Thyroid gland (tissue), 4 donors: Measurements from ENCODE around the gene PCDHGA11. TPM values are rescaled to one million over a fixed set of nuclear protein-coding genes. Genes with fewer than 3 reads are reported as not detected.
"Not testable (repeated sequence)": the region's sequence is repeated elsewhere in the genome, so short reads cannot be mapped to it uniquely, and the experiment has no call there.

ENCODE experiments used
- DNase-seq, 2 donors: peaks; one replicate each; pipeline ENCODE4 v3.0.0-alpha.2; 2019
- H3K27ac ChIP-seq, 3 donors: fragments of 200-600 bp; sonication (generic); 1 replicate in 2 of 3; 2 replicates in 1 of 3; pipeline ENCODE4 v1.5.1; 2016 to 2019; ENCODE audit warnings: mild to moderate bottlenecking in 1 of 3, moderate library complexity in 1 of 3
- H3K27me3 ChIP-seq: fragments of 200-600 bp; sonication (generic); one replicate; pipeline ENCODE4 v1.5.1; 2019
- H3K36me3 ChIP-seq, 2 donors: fragments of 200-600 bp; sonication (generic); one replicate each; pipeline ENCODE4 v1.5.1; 2016 to 2019
- H3K4me1 ChIP-seq, 2 donors: fragments of 200-600 bp; sonication (generic); one replicate each; pipeline ENCODE4 v1.5.1; 2017 to 2019
- H3K4me3 ChIP-seq, 3 donors: fragments of 200-600 bp; sonication (generic); replicated peaks in 1 of 3; 1 replicate in 2 of 3; 2 replicates in 1 of 3; pipeline ENCODE4 v1.5.1; 2016; ENCODE audit warnings: mild to moderate bottlenecking in 1 of 3
- H3K9me3 ChIP-seq: fragments of 200-600 bp; sonication (generic); one replicate; pipeline ENCODE4 v1.5.1; 2017
- CTCF ChIP-seq, 6 experiments: fragments of 200-600 bp in 3 of 6; fragments of 450-650 bp in 3 of 6; sonication (generic) in 3 of 6; IDR thresholded peaks; one replicate each; pipeline ENCODE4 v1.5.1; 2016 to 2019; ENCODE audit warnings: antibody characterized with exemption in 6 of 6, mild to moderate bottlenecking in 2 of 6, inconsistent platforms in 1 of 6, moderate library complexity in 1 of 6
- POLR2A ChIP-seq, 2 donors: fragments of 450-650 bp; IDR thresholded peaks; one replicate each; pipeline ENCODE4 v1.6.1; 2017; ENCODE audit warnings: antibody characterized with exemption in 2 of 2, mild to moderate bottlenecking in 2 of 2, moderate library complexity in 1 of 2
- WGBS, 2 donors: methylation state at CpG; one replicate each; pipeline ENCODE4 v1.1.5; 2017; 5-methylcytosine and 5-hydroxymethylcytosine counted together
- intact Hi-C: fragments of 100-400 bp; cut with DNase I; formaldehyde crosslinking; loops from one replicate; pipeline ENCODE4 v1.15.1; 2023
- total RNA-seq, 4 donors: library from RNA; depleted of rRNA; stranded (reverse); fragments of >200 nt; gene quantifications; one replicate each; pipeline ENCODE4 v1.2.3, GENCODE V29; 2016

The PCDHGA11 gene
- total RNA-seq = 1 to 10 TPM; 8.0 to 9.5 (median 8.2) TPM

GRCh38 chr5:141420855-141421488 is at the start of gene PCDHGA11:
PCDHGA11 (plus strand) TSS chr5:141421051; CDS start chr5:141421228, 177 bp downstream.
- no peaks in the 10 kb centered on the region for H3K4me1 ChIP-seq
- no peaks in the 10 kb centered on the region for H3K27me3 ChIP-seq
- DNase-seq = peak; percentile 47 to 53
- H3K9me3 ChIP-seq = no peaks in the 10 kb centered on the region
- peak within 1 kb of the TSS in 1 of 3 donors; percentile 13 for H3K4me3 ChIP-seq
- H3K27ac ChIP-seq = no peak within 1 kb of the TSS
- no peaks in the 10 kb centered on the region for H3K36me3 ChIP-seq
- TF ChIP-seq POLR2A (IDR thresholded peaks at IDR 0.05) (no peak), CTCF (IDR thresholded peaks at IDR 0.05) (peak in 5 of 6 experiments; percentile 8 to 57 (median 43))
- intact Hi-C loops = no loop called here
- WGBS, 2 donors = 7 to 12% methylated on average over 29 to 42 of the region's 42 CpGs

GRCh38 chr5:141371572-141372475 is 49.0 kb upstream of the PCDHGA11 start:
- intact Hi-C loops = no loop called here
- TF ChIP-seq CTCF (IDR thresholded peaks at IDR 0.05) (no peak), POLR2A (IDR thresholded peaks at IDR 0.05) (no peak)
- Histone ChIP-seq H3K4me1 (no peaks in the 10 kb centered on the region), H3K27me3 (no peaks in the 10 kb centered on the region), H3K27ac (no peak overlapping the region), H3K4me3 (no peak overlapping the region), H3K36me3 (no peaks in the 10 kb centered on the region), H3K9me3 (no peaks in the 10 kb centered on the region)
- no peak for DNase-seq
- 26 to 49% methylated on average over 19 to 45 of the region's 69 CpGs for WGBS, 2 donors

- DNase-seq = no peak
- H3K27ac ChIP-seq = no peak within 1 kb of the TSS
- no peaks in the 10 kb centered on the region for H3K36me3 ChIP-seq
- WGBS, 2 donors = 12 to 13% methylated on average over 12 to 27 of the region's 27 CpGs
- no peaks in the 10 kb centered on the region for H3K27me3 ChIP-seq
- H3K4me3 ChIP-seq = no peak within 1 kb of the TSS
- intact Hi-C loops = no loop called here
- no peaks in the 10 kb centered on the region for H3K4me1 ChIP-seq
- TF ChIP-seq CTCF (IDR thresholded peaks at IDR 0.05) (peak in 5 of 6 experiments; percentile 10 to 39 (median 15)), POLR2A (IDR thresholded peaks at IDR 0.05) (no peak)
- H3K9me3 ChIP-seq = no peaks in the 10 kb centered on the region
Measured at GRCh38 chr5:141373673-141374317, 47.1 kb upstream of the PCDHGA11 start, which contains the start of gene PCDHGA6. PCDHGA6 (plus strand) TSS chr5:141373891; CDS start chr5:141374084, 193 bp downstream.

- Histone ChIP-seq H3K4me1 (no peaks in the 10 kb centered on the region), H3K9me3 (no peaks in the 10 kb centered on the region), H3K27me3 (no peaks in the 10 kb centered on the region), H3K4me3 (no peak overlapping the region), H3K27ac (no peak overlapping the region), H3K36me3 (no peaks in the 10 kb centered on the region)
- intact Hi-C loops = no loop called here
- peak; percentile 23 to 32 for DNase-seq
- 46 to 56% methylated on average over 14 of the region's 14 CpGs for WGBS, 2 donors
- TF ChIP-seq POLR2A (IDR thresholded peaks at IDR 0.05) = no peak
- TF ChIP-seq CTCF (IDR thresholded peaks at IDR 0.05) = no peak
Measured at GRCh38 chr5:141374627-141375026, 46.2 kb upstream of the PCDHGA11 start.

- WGBS, 2 donors = 38 to 42% methylated on average over 12 to 15 of the region's 48 CpGs
Measured at GRCh38 chr5:141375444-141376155, 45.3 kb upstream of the PCDHGA11 start.

More at GRCh38 chr5:141375444-141376155, 45.3 kb upstream of the PCDHGA11 start:
- H3K27ac ChIP-seq, H3K36me3 ChIP-seq, DNase-seq, H3K4me1 ChIP-seq, H3K27me3 ChIP-seq, intact Hi-C loops, H3K4me3 ChIP-seq, H3K9me3 ChIP-seq: not testable (repeated sequence)
